OCI-LY1 (cell line): Measurements from ENCODE around the gene DYNLL1.
"Not testable (repeated sequence)": the region's sequence is repeated elsewhere in the genome, so short reads cannot be mapped to it uniquely, and the experiment has no call there.

Experiments
- H2AFZ ChIP-seq: fragments of 200-600 bp; sonication (generic), shearing (Covaris generic); 2 replicates; pipeline ENCODE4 v1.6.0; 2014; ENCODE audit warnings: antibody characterized with exemption, mild to moderate bottlenecking, low read length
- H3F3A ChIP-seq: fragments of 200-600 bp; sonication (generic), shearing (Covaris generic); 2 replicates; pipeline ENCODE4 v1.6.0; 2014; ENCODE audit warnings: mild to moderate bottlenecking, antibody characterized with exemption, low read length, moderate library complexity; ENCODE audit not compliant: insufficient read depth
- H3K27ac ChIP-seq: fragments of 200-600 bp; sonication (generic); 2 replicates; pipeline ENCODE4 v1.5.1; 2014; ENCODE audit warnings: low read length, mixed run types, mild to moderate bottlenecking, low read depth; ENCODE audit not compliant: poor library complexity, severe bottlenecking
- H3K27me3 ChIP-seq: fragments of 200-600 bp; sonication (generic); 2 replicates; pipeline ENCODE4 v1.6.0; 2014; ENCODE audit warnings: antibody characterized with exemption, mild to moderate bottlenecking, low read length, moderate library complexity; ENCODE audit not compliant: insufficient read depth
- H3K36me3 ChIP-seq: fragments of 200-600 bp; sonication (generic); 2 replicates; pipeline ENCODE4 v1.6.1; 2014; ENCODE audit warnings: mild to moderate bottlenecking, antibody characterized with exemption, low read length, moderate library complexity, mixed read lengths; ENCODE audit not compliant: insufficient read depth
- H3K4me1 ChIP-seq: fragments of 200-600 bp; sonication (generic); 2 replicates; pipeline ENCODE4 v1.5.1; 2014; ENCODE audit warnings: mild to moderate bottlenecking, low read length, moderate library complexity; ENCODE audit not compliant: insufficient read depth, severe bottlenecking
- H3K4me2 ChIP-seq: fragments of 200-600 bp; sonication (generic), shearing (Covaris generic); 2 replicates; pipeline ENCODE4 v1.6.1; 2014; ENCODE audit warnings: low read length
- H3K4me3 ChIP-seq: fragments of 200-600 bp; sonication (generic); 2 replicates; pipeline ENCODE4 v1.5.1; 2014; ENCODE audit warnings: low read length, low read depth, mild to moderate bottlenecking, mixed read lengths; ENCODE audit not compliant: poor library complexity, severe bottlenecking
- H3K79me2 ChIP-seq: fragments of 200-600 bp; shearing (Covaris generic); 2 replicates; pipeline ENCODE4 v1.6.1; 2016; ENCODE audit warnings: mixed run types, low read length, mixed read lengths; ENCODE audit not compliant: insufficient read depth
- H3K9ac ChIP-seq: fragments of 200-600 bp; sonication (generic), shearing (Covaris generic); 2 replicates; pipeline ENCODE4 v1.6.1; 2014; ENCODE audit warnings: mild to moderate bottlenecking, low read length, mixed read lengths
- H3K9me2 ChIP-seq: fragments of 200-600 bp; sonication (generic), shearing (Covaris generic); 2 replicates; pipeline ENCODE4 v1.6.1; 2014; ENCODE audit warnings: low read depth, mild to moderate bottlenecking, low read length, mixed read lengths
- H3K9me3 ChIP-seq: fragments of 200-600 bp; shearing (Covaris generic); 2 replicates; pipeline ENCODE4 v1.6.1; 2014; ENCODE audit warnings: low read length, mixed read lengths
- H4K20me1 ChIP-seq: fragments of 200-600 bp; sonication (generic), shearing (Covaris generic); 2 replicates; pipeline ENCODE4 v1.6.0; 2016; ENCODE audit warnings: mild to moderate bottlenecking, low read length; ENCODE audit not compliant: insufficient read depth
- EZH2 ChIP-seq: fragments of 200-600 bp; sonication (generic), shearing (Covaris generic); IDR thresholded peaks from 2 replicates; pipeline ENCODE4 v1.8.0; 2017; ENCODE audit warnings: borderline replicate concordance, mixed run types, mild to moderate bottlenecking, antibody characterized with exemption, low read length, moderate library complexity, mixed read lengths
- TF ChIP-seq, protein P1 (sequence below): fragments of 200-600 bp; sonication (generic), shearing (Covaris generic); IDR thresholded peaks from 2 replicates; pipeline ENCODE4 v1.5.1; 2017; ENCODE audit warnings: mild to moderate bottlenecking, antibody characterized with exemption, low read length, moderate library complexity, mixed read lengths

Gene DYNLL1

DNA sequence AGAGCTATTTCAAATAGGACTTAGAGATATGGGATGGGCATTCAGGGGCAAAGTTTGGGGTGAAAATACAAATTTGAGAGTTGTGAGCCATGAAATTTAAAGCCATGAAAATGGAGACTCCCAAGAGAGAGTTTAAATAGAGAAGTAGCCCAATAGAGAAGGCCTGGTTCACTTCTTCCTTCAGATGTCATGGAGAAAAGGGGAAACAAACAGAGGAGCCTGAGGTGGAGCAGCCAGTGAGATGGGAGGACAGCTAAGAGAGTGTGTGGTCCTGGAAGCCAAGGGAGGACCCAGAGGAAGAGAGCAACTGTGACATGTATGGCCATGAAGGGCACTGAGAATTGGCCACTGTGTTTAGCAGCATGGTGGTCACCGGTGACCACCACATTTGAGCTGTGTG is 12.3 kb upstream of the DYNLL1 start:
- peaks cover 14% of the 10 kb centered on the region for H3K4me1 ChIP-seq
- no peak overlapping the region for H2AFZ ChIP-seq
- no peaks in the 10 kb centered on the region for H3F3A ChIP-seq
- no peak overlapping the region for H3K9ac ChIP-seq
- H3K79me2 ChIP-seq: no peaks in the 10 kb centered on the region
- H4K20me1 ChIP-seq: no peaks in the 10 kb centered on the region
- H3K4me2 ChIP-seq: no peak overlapping the region
- H3K9me3 ChIP-seq: no peaks in the 10 kb centered on the region
- no peaks in the 10 kb centered on the region for H3K9me2 ChIP-seq
- H3K27ac ChIP-seq: no peak overlapping the region
- H3K27me3 ChIP-seq: no peaks in the 10 kb centered on the region
- H3K4me3 ChIP-seq: no peak overlapping the region
- no peak for TF ChIP-seq EZH2
- TF ChIP-seq, protein P1, sequence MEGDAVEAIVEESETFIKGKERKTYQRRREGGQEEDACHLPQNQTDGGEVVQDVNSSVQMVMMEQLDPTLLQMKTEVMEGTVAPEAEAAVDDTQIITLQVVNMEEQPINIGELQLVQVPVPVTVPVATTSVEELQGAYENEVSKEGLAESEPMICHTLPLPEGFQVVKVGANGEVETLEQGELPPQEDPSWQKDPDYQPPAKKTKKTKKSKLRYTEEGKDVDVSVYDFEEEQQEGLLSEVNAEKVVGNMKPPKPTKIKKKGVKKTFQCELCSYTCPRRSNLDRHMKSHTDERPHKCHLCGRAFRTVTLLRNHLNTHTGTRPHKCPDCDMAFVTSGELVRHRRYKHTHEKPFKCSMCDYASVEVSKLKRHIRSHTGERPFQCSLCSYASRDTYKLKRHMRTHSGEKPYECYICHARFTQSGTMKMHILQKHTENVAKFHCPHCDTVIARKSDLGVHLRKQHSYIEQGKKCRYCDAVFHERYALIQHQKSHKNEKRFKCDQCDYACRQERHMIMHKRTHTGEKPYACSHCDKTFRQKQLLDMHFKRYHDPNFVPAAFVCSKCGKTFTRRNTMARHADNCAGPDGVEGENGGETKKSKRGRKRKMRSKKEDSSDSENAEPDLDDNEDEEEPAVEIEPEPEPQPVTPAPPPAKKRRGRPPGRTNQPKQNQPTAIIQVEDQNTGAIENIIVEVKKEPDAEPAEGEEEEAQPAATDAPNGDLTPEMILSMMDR: no peak
- peaks cover 4% of the 10 kb centered on the region; the same call in 1 of the 2 replicates for H3K36me3 ChIP-seq

- no peak overlapping the region; the same call in 1 of the 2 replicates for H3K9ac ChIP-seq
- no peaks in the 10 kb centered on the region for H3K27me3 ChIP-seq
- H3F3A ChIP-seq: no peaks in the 10 kb centered on the region
- H3K79me2 ChIP-seq: no peaks in the 10 kb centered on the region
- H3K9me3 ChIP-seq: no peaks in the 10 kb centered on the region
- peaks cover 4% of the 10 kb centered on the region; the same call in 1 of the 2 replicates for H3K36me3 ChIP-seq
- peaks cover 14% of the 10 kb centered on the region for H3K4me1 ChIP-seq
- no peak overlapping the region for H2AFZ ChIP-seq
- TF ChIP-seq, protein P1: no peak
- no peak for TF ChIP-seq EZH2
- no peak overlapping the region for H3K4me2 ChIP-seq
- no peaks in the 10 kb centered on the region for H3K9me2 ChIP-seq
- H3K4me3 ChIP-seq: no peak overlapping the region
- H3K27ac ChIP-seq: peak overlapping the region; percentile 32
- no peaks in the 10 kb centered on the region for H4K20me1 ChIP-seq
Observed at GRCh38 chr12:120485961-120486881, 9.7 kb upstream of the DYNLL1 start.

DNA sequence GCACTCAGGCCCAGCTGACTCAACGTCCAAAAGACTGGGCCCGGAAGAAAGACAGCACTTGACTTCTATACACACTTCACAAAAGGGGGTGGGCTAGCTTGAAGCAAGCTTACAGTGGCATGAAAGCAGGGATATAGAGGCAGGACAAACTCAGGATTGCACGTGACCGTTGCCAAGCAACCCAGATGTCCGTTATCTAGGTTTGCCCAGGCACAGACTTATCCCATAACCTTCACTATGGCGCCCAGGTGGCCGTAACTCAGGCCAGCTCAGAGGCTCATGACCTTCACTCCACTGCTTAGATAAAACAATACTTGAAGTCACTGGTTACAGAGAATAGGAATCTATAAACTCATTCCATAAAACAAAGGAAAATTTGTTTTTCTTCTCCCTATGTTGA is 8.4 kb upstream of the DYNLL1 start:
- not testable (repeated sequence) for H3K9me2 ChIP-seq, H3K9me3 ChIP-seq, H3K9ac ChIP-seq, H3K27ac ChIP-seq, H3K27me3 ChIP-seq, H3K4me3 ChIP-seq, H2AFZ ChIP-seq, H3K4me2 ChIP-seq, H3K36me3 ChIP-seq, H4K20me1 ChIP-seq, H3K4me1 ChIP-seq, H3F3A ChIP-seq, H3K79me2 ChIP-seq
